Right lobe of liver (tissue), 6 donors: ENCODE results near the gene ATRX. TPM values are rescaled to one million over a fixed set of nuclear protein-coding genes. Genes with fewer than 3 reads are reported as not detected.
A peak's percentile ranks its signal among the peaks of the same experiment; 100 is the strongest.
"Not testable (repeated sequence)": the region's sequence is repeated elsewhere in the genome, so short reads cannot be mapped to it uniquely, and the experiment has no call there.

Experiments
- ATAC-seq, 4 donors: fragments of 200-7000 bp; cut with Tn5 transposase; one replicate each; pipeline ENCODE4 v1.9.1; 2020; ENCODE audit warnings: mild to moderate bottlenecking in 4 of 4, moderate library complexity in 4 of 4
- DNase-seq, 3 donors: peaks; one replicate each; pipeline ENCODE4 v3.0.0-alpha.2; 2020
- H3K27ac ChIP-seq, 3 donors: fragments of 200-600 bp; one replicate each; pipeline ENCODE4 v1.8.0; 2022
- H3K27me3 ChIP-seq, 2 donors: fragments of 200-600 bp; one replicate each; pipeline ENCODE4 v1.8.0; 2022
- H3K36me3 ChIP-seq, 4 donors: fragments of 200-600 bp; sonication (generic) in 1 of 4; one replicate each; pipeline versions ENCODE4 v1.5.1 to v1.8.0; 2017 to 2022; ENCODE audit warnings: control low read depth in 1 of 4
- H3K4me1 ChIP-seq, 4 donors: fragments of 200-600 bp; sonication (generic) in 1 of 4; one replicate each; pipeline versions ENCODE4 v1.5.1 to v1.8.0; 2017 to 2022; ENCODE audit warnings: control low read depth in 1 of 4
- H3K4me3 ChIP-seq, 3 donors: fragments of 200-600 bp; one replicate each; pipeline ENCODE4 v1.8.0; 2022
- H3K9me3 ChIP-seq, 4 donors: fragments of 200-600 bp; sonication (generic) in 1 of 4; one replicate each; pipeline versions ENCODE4 v1.5.1 to v1.8.0; 2017 to 2022; ENCODE audit warnings: control low read depth in 1 of 4
- CTCF ChIP-seq, 4 donors: fragments of 200-600 bp in 3 of 4; fragments of 450-650 bp in 1 of 4; IDR thresholded peaks; one replicate each; pipeline versions ENCODE4 v1.5.1 to v1.8.0; 2016 to 2022; ENCODE audit warnings: antibody characterized with exemption in 4 of 4, mild to moderate bottlenecking in 2 of 4
- POLR2A ChIP-seq: fragments of 450-650 bp; IDR thresholded peaks from one replicate; pipeline ENCODE4 v1.6.1; 2017; ENCODE audit warnings: antibody characterized with exemption, mild to moderate bottlenecking
- WGBS: methylation state at CpG from one replicate; pipeline ENCODE4 v1.1.6; 2018; ENCODE audit warnings: low coverage, low lambda C conversion rate; ENCODE audit not compliant: insufficient coverage; ENCODE audit errors: missing lambda C conversion rate; 5-methylcytosine and 5-hydroxymethylcytosine counted together
- intact Hi-C, 2 donors: fragments of 100-400 bp; cut with DNase I; formaldehyde crosslinking; loops; one replicate each; pipeline versions ENCODE4 v1.11.2 to v1.14.1; 2022
- total RNA-seq, 6 experiments: library from RNA; depleted of rRNA in 2 of 6; stranded (reverse); fragments of >200 nt in 2 of 6; fragmentation: NEBNext Ultra II Directional in 3 of 6; extraction: Animal tissue kit (Norgen Biotek cat#: 25700) in 3 of 6; gene quantifications; one replicate each; pipeline versions ENCODE4 v1.1.0 to v1.2.4, GENCODE V29; 2016 to 2023
- donor health status: DM: no; HTN: yes; CAD: no.
- donor health status: DM: no; HTN: no; CAD: no.
- donor health status: DM: no; HTN: no; CAD: no.
- donor health status: DM: no; HTN: yes; CAD: no.
- donor health status: DM: no; HTN: yes; CAD: no.

Gene ATRX
- total RNA-seq, 6 experiments from 2014 or later, result 15.9 to 32.2 (median 21.3) TPM

- ATAC-seq (no peak), DNase-seq (no peak)
- Histone ChIP-seq H3K9me3 (peaks cover 0 to 4% (median 0%) of the 10 kb centered on the region in 4 donors), H3K27me3 (no peaks in the 10 kb centered on the region), H3K27ac (no peak overlapping the region), H3K4me3 (no peak overlapping the region), H3K36me3 (peaks cover 0 to 2% (median 0%) of the 10 kb centered on the region in 4 donors), H3K4me1 (no peaks in the 10 kb centered on the region)
- TF ChIP-seq POLR2A (no peak), CTCF (IDR thresholded peaks at IDR 0.05) (no peak)
- 26% methylated on average over 2 of the region's 2 CpGs for WGBS
- intact Hi-C loops, result no loop called here
These were observed 94.1 kb downstream of the ATRX start for GRCh38 chrX:77691916-77692315.

GRCh38 chrX:77689376-77689775, 96.6 kb downstream of the ATRX start:
- DNase-seq (no peak), ATAC-seq (peak; percentile 54 to 65 (median 63))
- intact Hi-C loops, result no loop called here
- Histone ChIP-seq H3K36me3 (peaks cover 0 to 2% (median 0%) of the 10 kb centered on the region in 4 donors), H3K27me3 (no peaks in the 10 kb centered on the region), H3K27ac (no peak overlapping the region), H3K9me3 (peaks cover 0 to 4% (median 0%) of the 10 kb centered on the region in 4 donors), H3K4me3 (no peak overlapping the region), H3K4me1 (no peaks in the 10 kb centered on the region)
- WGBS, result 10% methylated on average over 1 of the region's 1 CpG
- no peak for TF ChIP-seq POLR2A

GRCh38 chrX:77685683-77686082, 100.3 kb downstream of the ATRX start:
- H3K27me3 ChIP-seq, H3K9me3 ChIP-seq, DNase-seq, H3K4me1 ChIP-seq, H3K4me3 ChIP-seq, H3K27ac ChIP-seq, ATAC-seq, intact Hi-C loops, H3K36me3 ChIP-seq: not testable (repeated sequence)
- 86% methylated on average over 1 of the region's 1 CpG for WGBS

- TF ChIP-seq CTCF (IDR thresholded peaks at IDR 0.05) (no peak), POLR2A (no peak)
- no peaks in the 10 kb centered on the region for H3K27me3 ChIP-seq
- intact Hi-C loops, result no loop called here
These were observed 106.9 kb downstream of the ATRX start for GRCh38 chrX:77679144-77679543.

DNA sequence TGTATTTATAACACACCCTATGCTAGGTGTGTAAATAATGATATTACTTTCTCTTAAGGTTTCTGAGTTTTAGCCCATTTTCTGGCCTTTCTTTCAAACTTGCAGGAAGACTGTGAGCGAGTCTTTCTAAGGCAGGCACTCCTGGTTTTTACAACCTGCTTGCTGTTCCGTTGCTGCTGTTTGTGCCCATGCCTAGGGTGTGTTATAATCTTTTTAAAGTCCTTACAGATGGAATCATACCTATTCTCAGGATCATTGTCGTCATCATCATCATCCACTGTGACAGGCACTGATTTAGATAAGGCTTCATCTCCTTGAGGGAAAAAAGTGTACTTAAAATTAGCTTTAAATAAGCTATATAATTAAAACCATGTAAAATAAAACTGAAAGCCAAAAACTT, 110.0 kb downstream of the ATRX start:
- 38% methylated on average over 3 of the region's 3 CpGs for WGBS
- TF ChIP-seq POLR2A (no peak), CTCF (IDR thresholded peaks at IDR 0.05) (no peak)
- intact Hi-C loops, result no loop called here

More at GRCh38 chrX:77679144-77679543, 106.9 kb downstream of the ATRX start:
- H3K4me1 ChIP-seq, result no peaks in the 10 kb centered on the region
- 67% methylated on average over 1 of the region's 1 CpG for WGBS
- no peak overlapping the region for H3K4me3 ChIP-seq
- H3K27ac ChIP-seq, result no peak overlapping the region
- DNase-seq, result no peak
- no peak for ATAC-seq
- H3K9me3 ChIP-seq, result no peaks in the 10 kb centered on the region
- peaks cover 0 to 10% (median 0%) of the 10 kb centered on the region in 4 donors for H3K36me3 ChIP-seq

More for the DNA sequence above, 110.0 kb downstream of the ATRX start:
- no peak for DNase-seq
- Histone ChIP-seq H3K27ac (no peak overlapping the region), H3K27me3 (no peaks in the 10 kb centered on the region), H3K4me3 (no peak overlapping the region), H3K36me3 (no peaks in the 10 kb centered on the region), H3K9me3 (no peaks in the 10 kb centered on the region), H3K4me1 (no peaks in the 10 kb centered on the region)
- no peak for ATAC-seq
